T follicular helper cell (primary cell): ENCODE results near the gene LYZL6.
"Not testable (repeated sequence)": the region's sequence is repeated elsewhere in the genome, so short reads cannot be mapped to it uniquely, and the experiment has no call there.

Experiments used
- DNase-seq: peaks from one replicate; pipeline ENCODE4 v3.0.0-alpha.2; 2020; ENCODE audit warnings: low read depth

Gene LYZL6

GRCh38 chr17:35947156-35947585, 3.7 kb upstream of the LYZL6 start:
- DNase-seq, result peak; percentile 6

- DNase-seq, result no peak
Observed at GRCh38 chr17:35944151-35944550, 638 bp upstream of the LYZL6 start.

- DNase-seq, result no peak
Observed at GRCh38 chr17:35942588-35943186, 826 bp downstream of the LYZL6 start.

GRCh38 chr17:35938492-35938891, 5.0 kb downstream of the LYZL6 start:
- not testable (repeated sequence) for DNase-seq

- no peak for DNase-seq
Observed at GRCh38 chr17:35936063-35936462, 7.5 kb downstream of the LYZL6 start.

GRCh38 chr17:35934760-35935159, 8.8 kb downstream of the LYZL6 start:
- DNase-seq, result no peak

- no peak for DNase-seq
Observed at GRCh38 chr17:35932586-35932985, 10.9 kb downstream of the LYZL6 start.

- no peak for DNase-seq
Observed at GRCh38 chr17:35931794-35932425, 11.6 kb downstream of the LYZL6 start.

GRCh38 chr17:35930211-35931065, 13.1 kb downstream of the LYZL6 start, which contains the start of gene RDM1:
Gene RDM1 (minus strand): TSS chr17:35930773. CDS start chr17:35930727, 46 bp downstream.
- peak; percentile 47 for DNase-seq

- no peak for DNase-seq
Observed at GRCh38 chr17:35927714-35928113, 15.8 kb downstream of the LYZL6 start.

GRCh38 chr17:35923609-35924114, 19.9 kb downstream of the LYZL6 start:
- DNase-seq, result no peak

- no peak for DNase-seq
Observed at GRCh38 chr17:35920229-35920628, 23.3 kb downstream of the LYZL6 start.

GRCh38 chr17:35918665-35919064, 24.8 kb downstream of the LYZL6 start:
- DNase-seq, result no peak

- DNase-seq, result no peak
Observed at GRCh38 chr17:35917519-35918213, 25.8 kb downstream of the LYZL6 start.

GRCh38 chr17:35915153-35915964, 28.2 kb downstream of the LYZL6 start:
- DNase-seq, result no peak

GRCh38 chr17:35914354-35914753, 29.2 kb downstream of the LYZL6 start:
- no peak for DNase-seq

- DNase-seq, result no peak
Observed at GRCh38 chr17:35913609-35914008, 29.9 kb downstream of the LYZL6 start.

GRCh38 chr17:35912942-35913341, 30.6 kb downstream of the LYZL6 start:
- DNase-seq, result no peak

- DNase-seq, result no peak
Observed at GRCh38 chr17:35912339-35912912, 31.1 kb downstream of the LYZL6 start.

- no peak for DNase-seq
Observed at GRCh38 chr17:35909408-35909807, 34.1 kb downstream of the LYZL6 start.

- no peak for DNase-seq
Observed at GRCh38 chr17:35907691-35908090, 35.8 kb downstream of the LYZL6 start.
